HG03139 (cell line): ENCODE measurements around the gene SNX33.
"Not testable (repeated sequence)": the region's sequence is repeated elsewhere in the genome, so short reads cannot be mapped to it uniquely, and the experiment has no call there.

ENCODE experiments used
- ATAC-seq: cut with Tn5 transposase; IDR thresholded peaks from one replicate; pipeline ENCODE4 v1.9.1; 2021; ENCODE audit not compliant: unreplicated experiment

Gene SNX33

DNA sequence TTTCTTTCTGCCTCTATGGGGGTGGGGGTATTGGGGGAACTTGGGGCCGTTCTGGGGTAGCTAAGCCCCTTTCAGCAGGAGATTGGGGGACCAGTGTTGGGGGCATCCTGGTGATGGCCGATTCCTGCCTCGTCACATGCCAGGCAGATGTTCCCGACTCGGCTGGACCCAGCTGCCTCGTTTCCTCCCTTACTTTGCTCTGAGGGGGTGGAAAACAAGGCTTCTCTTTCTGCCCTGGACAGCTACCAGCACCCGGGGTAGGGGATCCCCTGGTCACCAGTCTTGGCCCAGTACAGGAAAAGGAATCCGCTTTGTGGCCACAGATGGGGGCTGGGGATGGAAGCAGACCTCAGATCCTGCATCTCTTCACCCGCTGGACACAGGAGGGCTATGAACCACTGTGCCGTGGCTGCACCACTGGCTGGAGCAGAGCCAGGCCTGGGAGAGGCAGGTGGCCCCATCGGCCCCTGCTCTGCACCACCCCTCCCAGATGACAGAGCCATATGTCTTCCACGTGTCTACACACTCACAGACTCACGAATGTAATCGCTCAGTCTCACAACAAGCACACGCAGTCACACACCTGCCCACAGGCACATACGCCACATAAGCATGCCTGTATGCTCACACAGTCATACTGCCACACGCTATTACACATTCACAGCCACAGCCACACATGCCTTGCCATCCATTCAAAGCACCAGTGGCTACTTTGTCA is 12.4 kb downstream of the SNX33 start:
- no peak for ATAC-seq

DNA sequence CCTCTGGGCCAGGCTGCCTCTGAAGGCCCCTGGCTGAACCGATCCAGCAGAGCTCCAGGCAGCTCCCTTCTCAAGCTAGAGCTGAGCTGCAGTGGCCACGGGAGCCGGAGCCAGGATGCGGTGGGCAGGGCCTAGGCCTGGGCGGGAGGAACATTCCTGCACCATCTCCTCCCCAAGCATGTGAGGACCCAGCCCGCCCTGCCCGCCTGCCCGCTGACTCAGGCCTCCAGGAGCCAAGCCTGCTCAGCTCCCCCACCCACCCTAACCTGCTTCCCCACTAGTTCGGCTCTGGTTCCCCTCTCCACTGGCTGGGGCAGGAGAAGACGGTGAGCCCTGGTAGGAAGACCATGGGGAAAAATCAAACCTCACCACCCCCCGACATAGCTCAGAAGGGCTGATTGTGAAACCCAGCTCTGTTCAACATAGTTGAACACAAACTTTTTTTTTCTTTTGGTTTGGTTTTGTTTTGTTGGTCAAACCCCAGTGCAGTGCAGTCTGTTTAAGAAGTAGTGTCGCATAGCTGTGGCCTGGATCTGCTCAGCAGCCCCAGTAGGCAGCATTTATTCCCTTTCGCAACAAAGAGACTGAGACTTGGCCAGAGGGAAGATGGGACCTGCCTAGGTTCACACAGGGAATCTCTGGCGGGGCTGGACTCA is 13.5 kb downstream of the SNX33 start:
- ATAC-seq: no peak

DNA sequence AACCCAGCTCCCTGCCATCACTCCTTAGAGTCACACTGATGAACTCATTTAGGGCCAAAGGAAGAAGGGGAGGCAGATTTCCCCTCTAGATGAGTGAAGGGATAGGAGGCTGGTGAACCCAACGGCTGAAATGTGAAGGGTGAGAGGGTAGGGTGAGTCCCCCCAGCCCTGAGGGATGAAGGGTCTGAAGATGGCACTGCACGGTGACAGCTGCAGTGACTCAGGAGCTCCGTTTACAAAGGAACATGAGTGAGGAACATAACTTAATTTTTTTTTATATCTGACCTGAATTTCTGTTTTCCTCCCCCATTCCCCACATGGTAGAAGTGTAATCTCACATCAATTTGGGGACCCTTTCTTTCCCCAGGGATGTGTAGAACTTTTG is 14.0 kb downstream of the SNX33 start:
- ATAC-seq: no peak

DNA sequence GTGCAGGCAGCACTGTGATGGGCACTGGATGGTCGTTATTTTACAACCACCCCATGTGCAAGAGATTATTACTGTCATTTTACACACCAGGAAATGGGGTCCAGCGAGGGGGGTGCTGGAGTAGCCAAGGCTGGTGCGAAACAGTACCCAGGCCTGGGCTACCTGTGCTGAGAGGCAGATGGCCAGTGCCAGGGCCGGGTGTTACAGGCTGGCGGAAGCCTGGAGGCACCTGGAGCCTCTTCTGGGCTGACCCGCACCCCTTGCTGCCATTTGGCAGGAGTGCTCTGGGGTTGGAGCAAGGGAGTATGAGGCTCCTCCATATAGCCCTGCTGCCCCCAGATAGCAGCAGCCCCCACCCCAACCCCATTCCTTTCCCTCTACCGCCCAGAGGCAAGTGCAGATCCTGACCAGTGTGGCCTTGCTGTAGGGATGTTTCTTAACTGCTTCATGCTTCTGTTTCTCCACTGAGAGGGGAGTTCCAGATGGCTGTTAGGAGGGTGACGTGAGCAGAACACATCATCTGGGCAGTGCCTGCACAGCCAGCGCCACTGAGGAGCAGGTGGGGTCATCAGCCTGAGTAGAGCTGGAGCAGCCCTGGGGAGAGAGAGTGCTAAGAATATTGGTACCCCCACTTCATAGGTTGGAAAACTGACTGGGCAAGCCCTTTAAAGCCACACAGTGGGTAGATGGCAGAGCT is 15.3 kb downstream of the SNX33 start:
- ATAC-seq: no peak

DNA sequence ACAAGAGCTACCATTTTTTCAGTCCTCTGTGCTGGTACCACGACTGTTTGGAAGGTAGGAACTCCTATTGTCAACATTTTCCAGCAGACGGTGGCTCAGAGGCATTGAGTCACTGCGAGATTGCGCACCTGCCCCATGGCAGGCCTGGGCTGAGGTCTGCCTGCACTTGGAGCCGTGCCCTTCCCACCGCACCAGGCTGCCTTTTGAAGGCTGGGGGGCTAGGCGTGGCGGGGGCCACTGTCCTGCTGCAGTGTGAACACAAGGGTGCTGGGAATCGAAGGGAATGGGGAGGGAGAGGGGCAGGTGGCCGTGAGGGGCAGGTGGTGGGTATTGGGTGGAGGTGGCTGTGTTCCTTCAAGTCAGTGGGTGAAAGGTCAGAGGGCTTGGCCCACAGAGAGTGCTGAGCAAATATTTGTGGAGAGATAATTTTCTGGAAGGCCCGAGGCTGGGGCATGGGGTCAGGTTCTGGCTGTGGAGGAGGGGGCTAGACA is 16.3 kb downstream of the SNX33 start:
- ATAC-seq: no peak

DNA sequence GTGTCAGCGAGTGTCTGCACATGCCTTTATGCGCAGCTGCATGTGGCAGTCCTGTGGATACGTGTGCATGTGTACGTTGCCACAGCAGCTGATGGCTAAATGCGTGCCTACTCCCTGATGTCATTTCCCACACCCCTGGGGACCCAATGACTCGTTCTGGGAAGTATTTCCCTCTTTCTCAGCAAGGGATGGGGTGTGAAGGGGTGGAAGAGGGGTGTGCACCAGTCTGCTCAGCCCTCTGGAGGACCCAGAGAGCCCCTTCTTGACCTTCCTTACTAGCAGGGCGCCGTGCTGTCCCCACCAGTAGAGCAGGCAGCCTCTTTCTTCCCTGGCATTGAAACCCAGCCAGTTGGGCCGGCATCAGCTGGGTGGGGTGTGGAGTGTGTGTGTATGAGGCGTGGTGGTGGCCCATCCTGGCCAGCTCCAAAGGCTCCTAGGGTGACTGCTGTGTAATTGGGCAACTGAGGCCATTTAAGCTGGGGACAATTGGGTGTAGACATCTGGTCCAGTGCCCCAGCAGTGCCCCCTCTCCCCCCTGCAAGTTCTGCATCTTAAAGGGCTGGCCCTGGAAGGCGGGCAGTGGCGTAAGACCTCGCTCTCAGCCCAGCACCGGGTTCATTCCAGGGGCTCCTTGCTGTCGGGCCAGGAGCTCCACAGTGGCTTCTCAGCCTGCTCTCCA is 19.2 kb downstream of the SNX33 start:
- ATAC-seq: no peak

DNA sequence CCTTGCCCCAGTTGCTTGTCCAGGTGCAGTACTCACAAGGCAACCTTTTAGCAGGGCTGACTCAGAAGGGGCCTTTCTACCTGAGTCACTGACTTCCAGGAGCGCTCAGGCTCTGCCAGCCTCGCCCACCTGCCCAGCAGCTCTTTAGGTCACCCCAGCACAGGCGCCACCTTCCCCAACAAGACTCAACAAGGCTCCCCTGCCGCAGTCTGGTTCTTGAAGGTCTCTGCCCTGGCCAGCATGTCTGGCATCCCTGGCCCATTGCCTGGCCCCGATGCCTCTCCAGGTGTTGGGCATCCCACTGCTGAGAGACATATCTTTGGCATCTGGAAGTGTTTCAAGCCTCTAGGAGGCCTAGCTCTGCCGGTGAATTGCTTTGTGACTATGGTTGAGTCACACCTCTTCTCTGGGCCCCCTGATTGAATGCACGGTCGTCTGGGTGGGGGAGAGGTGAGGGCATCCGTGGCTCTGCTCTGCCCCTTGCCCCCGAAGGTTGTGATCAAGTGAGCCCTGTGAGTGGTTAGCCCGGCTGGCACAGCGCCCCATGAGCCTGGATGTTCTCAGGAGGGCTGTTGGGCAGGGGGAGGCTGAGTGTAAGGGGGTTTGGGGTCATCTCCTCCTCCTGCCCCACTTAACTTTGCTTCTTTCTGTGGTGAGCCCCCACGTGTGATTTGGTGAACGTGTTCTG is 21.6 kb downstream of the SNX33 start:
- no peak for ATAC-seq

DNA sequence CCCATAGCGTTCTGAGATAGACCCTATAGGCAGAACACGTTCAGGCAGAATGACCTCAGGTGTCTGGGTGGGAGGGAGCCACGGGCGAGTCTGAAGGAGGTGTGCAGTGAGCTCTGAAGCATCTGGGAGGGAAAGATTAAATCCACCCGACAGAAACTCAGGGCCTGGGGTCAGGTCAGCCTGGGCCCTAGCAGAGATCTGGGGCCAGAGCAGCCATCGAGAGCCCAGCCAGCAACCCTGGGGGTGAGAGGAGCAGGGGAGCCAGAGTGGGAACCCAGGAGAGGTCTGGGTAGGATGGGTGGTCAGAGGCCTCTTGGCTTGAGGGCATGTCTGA is 22.1 kb downstream of the SNX33 start:
- no peak for ATAC-seq

DNA sequence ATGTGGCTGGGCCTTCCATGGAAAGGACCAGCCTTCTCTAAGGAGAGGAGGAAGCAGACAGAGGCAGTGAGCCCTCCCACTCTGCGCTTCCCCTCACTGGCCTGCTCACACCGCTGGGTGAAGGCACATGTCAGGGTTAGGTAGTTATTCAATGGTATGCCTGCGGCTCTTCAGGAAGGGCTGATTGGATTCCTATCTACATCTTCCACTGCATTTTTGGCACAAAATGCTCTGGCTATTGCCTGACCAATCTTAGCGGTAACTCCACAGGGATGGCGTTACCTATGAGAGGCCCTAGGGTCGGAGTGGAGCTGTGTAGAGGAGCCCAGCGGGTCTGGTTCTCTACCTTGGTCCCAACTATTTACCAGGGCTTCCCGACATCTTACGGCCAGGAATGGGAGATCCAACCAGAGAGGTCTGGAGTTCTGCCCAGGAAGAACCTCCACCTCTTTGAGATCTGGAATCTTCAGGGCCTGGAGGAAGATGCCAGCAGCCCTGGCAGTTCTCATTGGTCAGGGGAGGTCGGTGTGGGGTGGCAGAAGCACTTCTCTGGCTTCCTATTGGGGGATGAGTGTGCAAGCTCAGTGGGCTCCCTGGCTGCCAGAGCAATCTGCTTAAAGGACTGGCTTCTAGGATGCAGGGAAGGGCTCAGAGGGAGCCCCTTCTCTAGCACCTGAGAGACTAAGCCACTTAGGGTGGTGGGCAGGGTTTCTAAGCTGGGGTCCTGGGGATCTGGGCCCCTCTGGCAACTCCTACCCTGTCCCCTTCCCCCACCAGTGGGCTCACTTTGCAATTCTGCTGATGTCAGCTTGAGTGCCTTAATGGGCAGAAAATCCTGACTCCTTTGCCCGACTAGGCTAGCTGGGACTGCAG is 24.3 kb downstream of the SNX33 start:
- no peak for ATAC-seq

DNA sequence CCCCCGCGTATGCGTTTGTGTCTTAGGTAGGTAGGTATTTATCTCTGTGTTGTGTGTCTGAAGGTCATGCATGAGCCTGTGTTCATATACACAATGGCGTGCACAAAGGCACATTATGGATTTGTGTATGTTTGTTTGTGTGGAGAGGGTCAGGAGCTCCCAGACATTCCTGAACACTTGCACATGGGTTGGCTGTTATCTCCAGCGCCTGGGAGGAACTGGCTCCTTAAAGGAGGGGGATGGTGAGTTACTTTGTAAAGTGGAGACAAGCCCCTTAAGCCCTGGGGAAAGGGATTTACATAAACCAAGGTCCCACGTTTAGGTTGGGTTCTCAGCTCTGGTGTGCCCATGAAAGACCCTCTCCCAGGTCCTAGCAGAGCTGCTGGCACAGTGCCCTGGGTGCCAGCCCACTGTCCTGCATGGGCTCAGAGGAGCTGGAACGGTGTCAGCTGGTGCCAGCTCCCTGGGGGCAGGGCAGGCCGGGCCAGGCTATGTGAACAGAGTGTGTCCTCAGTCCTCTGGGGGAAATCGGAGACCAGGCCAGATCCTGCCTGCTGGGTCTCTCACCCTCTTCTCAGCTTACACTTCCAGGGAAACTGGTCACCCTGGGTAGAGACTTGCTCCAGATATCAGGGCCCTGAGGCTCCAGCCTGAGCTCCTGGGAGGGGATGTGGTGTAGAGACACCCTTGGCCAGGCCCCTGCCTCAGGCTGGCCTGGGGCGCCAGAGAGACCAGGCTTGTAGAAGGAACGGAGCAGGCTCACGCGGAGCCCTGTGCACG is 25.1 kb downstream of the SNX33 start:
- no peak for ATAC-seq

DNA sequence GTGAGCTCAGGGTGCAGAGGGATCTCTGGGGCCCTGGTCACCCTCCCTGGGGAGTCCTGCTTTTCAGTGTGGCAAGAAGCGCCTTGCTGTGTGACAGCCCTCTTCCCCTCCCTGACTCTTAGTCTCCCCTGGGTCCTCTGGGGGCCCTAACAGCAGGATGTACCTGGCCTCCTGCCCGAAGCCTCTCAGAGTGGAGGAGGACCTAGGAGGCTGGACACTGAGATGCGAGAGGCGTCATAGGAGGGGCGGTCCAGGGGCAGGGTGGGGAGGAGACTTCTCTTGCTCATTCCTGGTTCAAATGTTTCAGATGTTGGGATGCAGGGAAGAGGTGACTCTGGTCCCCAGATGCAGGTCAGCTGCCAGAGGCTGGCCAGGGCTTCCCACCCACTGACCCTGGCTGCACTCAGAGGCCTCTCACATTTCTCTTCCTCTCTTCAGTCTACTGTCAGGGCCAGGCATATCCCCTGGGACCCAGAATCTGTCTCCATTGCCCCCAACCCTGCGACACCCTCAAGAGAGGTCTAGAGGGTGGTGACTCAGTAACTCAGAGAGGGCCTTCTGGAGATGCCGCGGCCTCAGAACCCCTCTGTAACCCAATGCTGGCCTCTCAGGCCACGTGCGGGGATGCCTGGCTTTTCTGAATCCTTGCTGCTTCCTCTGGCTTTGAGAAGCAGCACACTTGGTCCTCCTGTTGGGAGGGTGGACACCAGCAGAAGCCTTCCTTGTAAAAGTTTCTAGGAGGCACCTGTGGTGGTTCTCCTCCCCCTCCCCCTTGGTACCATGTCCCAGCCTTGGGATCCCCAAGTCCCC is 25.9 kb downstream of the SNX33 start:
- ATAC-seq: no peak

DNA sequence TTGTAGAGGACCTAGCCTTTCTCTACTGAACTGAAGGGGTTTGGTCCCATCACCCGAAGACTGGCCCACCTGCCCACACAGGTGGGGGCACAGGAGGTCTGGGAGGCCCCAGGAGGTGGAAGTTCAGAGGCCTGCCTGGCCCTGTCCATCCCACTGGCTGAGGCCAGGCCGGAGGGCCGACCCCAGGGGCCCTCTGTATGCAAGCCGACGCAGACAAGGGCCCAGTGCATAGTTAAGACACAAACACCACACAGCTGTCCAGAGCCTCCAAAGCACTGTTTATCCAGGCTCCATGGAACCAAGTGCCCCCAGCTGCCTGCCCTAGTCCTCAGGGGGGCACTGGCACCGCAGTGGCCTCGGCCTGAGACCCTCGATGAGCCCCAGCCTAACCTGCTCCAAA is 26.7 kb downstream of the SNX33 start:
- ATAC-seq: no peak

DNA sequence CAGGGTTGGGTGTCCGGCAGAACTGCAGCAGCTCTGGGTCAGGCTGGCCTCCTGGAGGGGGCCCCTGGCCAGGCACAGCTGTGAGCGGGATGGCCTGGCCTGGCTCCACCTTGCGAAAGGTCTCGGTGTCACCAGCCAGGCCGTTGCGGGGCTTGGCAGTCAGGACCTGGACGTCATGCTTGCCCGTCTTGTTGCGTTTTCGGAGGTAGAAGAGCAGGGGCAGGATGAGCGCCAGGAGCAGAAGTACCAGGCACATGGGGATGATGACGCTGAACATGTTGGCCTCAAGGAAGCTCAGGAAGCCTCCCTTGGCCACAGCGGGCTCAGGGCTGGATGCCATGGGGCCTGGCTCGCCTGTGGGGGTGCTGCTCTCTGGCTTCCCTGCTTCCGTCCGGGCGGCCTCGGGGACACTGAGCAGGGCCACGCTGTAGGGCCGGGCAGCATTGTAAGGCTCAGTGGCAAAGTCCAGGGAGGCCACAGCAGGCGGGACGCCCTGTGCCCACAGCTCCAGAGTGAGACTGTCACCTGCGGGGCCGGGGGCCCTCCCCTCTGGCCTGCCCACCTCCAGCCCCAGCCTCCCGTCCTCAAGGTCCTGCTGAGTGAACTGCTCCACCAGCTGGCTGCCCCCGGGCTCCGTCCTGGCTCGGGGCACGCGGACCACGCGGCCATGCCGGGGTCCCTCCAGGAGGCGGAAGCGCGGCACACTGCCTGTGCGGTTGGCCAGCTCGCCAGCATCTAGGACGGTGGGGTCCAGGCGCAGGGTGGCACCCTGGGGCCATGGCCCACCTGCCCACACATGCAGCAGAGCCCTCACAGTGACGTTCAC is 28.1 kb downstream of the SNX33 start:
- no peak for ATAC-seq

DNA sequence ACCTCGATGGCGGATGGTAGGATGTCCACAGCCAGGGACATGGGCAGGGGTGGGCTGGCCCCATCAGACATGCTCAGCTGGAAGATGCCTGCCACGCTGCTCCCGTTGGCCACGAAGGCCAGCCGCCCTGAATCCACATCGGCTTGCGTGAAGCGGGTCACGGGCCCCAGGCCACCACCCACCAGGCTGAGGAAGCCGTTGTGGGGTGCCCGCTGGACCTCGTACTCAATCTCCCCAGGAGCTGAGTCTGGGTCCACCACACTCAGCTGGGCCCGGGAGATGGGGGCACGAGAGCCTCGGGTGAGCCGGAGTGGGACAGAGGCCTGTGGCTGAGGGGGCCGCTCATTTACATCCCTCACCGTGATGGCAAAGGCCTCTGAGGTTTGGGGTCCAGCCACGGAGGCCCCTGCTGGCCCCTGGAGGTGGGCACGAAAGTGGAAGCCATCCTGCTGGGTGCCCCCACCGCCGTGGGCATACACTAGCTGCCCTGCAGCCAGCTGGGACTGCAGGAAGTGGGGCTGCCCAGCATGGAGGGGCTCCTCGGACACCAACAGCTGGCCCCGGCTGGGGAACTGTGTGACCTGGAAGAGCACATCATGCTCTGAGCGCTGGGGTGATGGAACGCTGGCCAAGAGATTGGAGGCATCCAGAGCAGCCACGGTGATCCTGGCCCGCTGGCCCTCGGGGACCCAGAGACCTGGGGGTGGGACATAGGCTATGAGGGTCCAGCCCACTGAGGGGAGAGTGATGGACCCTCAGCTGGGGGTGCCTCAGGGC is 29.2 kb downstream of the SNX33 start:
- no peak for ATAC-seq

DNA sequence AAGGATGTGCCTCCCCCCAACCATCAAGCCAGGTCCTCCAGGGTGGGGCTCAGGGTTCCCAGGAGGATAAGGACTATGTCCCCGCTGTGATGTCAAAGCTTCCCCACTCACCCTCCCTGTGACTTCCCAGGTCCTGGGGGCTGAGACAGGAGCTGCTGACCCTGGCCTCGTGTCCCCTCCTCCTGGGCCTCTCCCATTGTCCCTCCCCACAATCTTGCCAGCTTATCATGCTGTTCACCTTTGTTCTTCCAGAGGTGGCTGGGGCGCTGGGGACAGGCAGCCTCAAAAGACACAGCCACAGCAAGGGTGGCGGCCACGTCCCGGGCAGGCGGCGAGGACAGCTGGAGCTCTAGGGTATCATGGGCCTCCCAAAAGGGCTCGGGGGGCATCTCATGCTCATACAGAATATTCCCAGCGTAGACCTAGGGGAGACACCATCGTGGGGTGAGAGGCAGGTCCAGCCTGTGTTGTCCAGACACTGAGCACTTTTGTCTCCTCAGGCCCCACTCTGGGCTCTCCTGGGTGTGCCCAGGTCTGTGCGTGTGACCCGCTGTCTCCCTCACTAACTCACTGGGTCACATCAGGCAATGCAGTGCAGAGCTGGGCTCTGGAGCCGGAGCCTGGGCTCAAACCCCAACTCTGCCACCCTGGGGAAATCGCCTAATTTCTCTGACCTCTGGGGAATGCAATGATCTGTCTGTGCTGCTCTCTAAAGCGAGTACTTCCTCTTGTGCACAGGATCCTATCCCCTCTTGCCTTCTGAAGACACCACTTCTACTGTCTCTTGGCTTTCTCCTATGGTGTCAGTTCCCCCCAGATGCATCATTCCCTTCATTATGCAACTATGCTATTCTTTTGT is 30.0 kb downstream of the SNX33 start:
- no peak for ATAC-seq

DNA sequence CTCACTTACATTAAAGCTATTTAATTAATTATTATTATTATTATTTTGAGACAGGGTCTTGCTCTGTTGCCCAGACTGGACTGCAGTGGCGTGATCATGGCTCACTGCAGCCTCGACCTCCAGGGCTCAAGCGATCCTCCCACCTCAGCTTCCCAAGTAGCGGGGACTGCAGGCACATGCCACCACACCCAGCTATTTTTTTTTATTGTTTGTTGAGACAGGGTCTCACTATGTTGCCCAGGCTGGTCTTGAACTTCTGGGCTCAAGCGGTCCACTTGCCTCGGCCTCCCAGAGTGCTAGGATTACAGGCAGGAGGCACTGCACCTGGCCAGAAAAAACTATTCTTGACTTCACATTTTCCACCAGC is 30.6 kb downstream of the SNX33 start:
- ATAC-seq: not testable (repeated sequence)
